Activated CD8-positive, alpha-beta memory T cell treated with anti-CD3 and anti-CD28 coated beads, Interleukin-2, amount 50 U/mL, for 1 hour (primary cell): Measurements from ENCODE around the gene FAM210B.
A peak's percentile ranks its signal among the peaks of the same experiment; 100 is the strongest.
"Not testable (repeated sequence)": the region's sequence is repeated elsewhere in the genome, so short reads cannot be mapped to it uniquely, and the experiment has no call there.

Source experiments
- DNase-seq: peaks from one replicate; pipeline ENCODE4 v3.0.0-alpha.2; 2020; ENCODE audit errors: extremely low read depth

The FAM210B gene

DNA sequence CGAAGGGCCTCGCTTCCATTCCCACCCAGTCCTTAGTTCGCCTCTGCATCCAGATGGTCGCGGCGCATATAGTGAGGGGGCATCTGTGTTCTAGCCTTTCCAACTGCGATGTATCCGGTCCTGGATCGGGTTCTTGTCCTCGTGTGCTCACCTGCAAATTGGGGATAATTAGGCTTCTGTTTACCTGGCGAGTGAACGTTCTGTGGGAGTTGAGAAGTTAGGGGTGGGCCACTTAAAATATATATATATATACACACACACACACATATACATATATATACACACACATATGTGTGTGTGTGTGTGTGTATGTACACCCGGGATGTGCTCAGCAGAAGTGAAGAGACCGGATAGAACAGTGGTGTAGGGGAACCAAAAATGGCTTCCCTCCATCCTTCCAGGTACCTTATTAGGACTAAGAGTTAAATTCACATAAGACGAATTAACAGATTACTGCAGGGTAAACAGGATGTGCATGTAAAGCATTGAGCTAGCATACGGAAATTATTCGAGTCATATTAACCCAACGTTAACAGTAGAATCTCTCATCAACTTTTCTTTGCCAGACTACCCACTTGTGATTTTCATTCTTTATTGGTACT is 34.2 kb downstream of the FAM210B start:
- no peak for DNase-seq

- DNase-seq: no peak
These were observed 34.9 kb downstream of the FAM210B start for GRCh38 chr20:56393653-56394052.

GRCh38 chr20:56395166-56395565 is 36.4 kb downstream of the FAM210B start:
- no peak for DNase-seq

DNA sequence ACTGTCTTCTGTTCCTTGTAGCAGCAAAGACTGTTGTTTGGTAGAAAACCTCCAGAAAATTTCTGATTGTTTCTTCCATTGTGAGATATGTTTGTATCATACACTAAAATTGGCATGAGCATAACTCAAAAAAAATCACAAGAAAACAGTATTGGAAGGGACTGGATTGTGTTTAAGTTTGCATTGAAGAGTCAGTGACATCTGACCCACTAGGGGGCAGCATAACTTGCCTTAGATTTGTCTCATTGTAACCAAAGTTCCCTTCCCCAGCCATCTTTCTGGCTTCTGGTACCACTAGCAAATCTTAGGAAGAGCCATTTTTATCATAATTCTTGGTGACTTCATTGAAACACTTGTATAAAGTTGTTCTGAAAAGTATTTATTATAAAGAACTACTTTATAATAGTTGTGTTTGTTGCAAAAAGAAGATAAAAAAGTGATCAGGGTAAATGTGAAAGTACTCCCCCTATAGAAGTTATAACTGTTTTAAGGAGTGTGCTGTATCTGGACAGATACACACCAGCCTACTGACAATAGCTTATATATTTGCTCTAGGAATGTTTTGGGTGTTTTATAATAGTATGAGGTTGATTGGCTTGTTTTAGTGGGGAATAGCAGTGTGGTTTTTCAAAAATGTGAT is 41.3 kb downstream of the FAM210B start:
- peak; percentile 59 for DNase-seq

DNA sequence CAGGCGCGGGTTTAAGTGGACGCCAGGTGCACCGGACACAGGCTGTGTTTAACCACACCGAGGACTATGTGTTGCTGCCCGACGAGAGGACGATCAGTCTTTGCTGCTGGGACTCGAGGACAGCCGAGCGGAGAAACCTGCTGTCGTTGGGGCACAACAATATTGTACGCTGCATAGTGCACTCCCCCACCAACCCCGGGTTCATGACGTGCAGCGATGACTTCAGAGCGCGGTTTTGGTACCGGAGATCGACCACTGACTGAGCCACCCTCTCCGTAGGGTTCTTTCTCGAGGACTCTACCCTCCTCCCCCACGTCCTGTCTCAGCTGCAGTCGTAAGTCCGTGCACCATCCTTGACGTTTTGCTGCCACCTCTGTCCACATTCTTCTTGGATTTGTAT is 44.7 kb downstream of the FAM210B start:
- no peak for DNase-seq

GRCh38 chr20:56405356-56405755 is 46.6 kb downstream of the FAM210B start:
- not testable (repeated sequence) for DNase-seq

GRCh38 chr20:56406910-56407309 is 48.1 kb downstream of the FAM210B start:
- DNase-seq: no peak

DNA sequence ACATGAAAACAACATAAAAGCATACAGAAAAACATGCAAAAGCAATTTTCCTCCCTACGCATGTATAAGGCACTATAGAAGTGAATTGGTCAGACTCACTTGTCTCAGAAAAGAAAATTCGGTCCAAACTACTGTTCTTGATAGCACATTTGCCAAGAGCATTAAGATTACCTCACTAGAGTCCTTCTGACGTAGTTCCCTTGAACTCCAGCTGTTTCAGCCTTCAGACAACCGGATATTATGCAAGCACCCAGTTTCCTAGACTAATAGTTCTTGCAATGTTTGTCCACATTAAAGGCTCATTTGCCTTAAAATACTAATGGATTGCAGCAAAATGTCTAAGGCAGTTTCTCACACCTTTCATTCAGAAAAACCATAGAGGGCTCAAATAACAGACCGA is 50.7 kb downstream of the FAM210B start:
- DNase-seq: no peak

GRCh38 chr20:56409956-56410355 is 51.2 kb downstream of the FAM210B start:
- no peak for DNase-seq

- DNase-seq: not testable (repeated sequence)
These were observed 52.5 kb downstream of the FAM210B start for GRCh38 chr20:56411287-56411686.

DNA sequence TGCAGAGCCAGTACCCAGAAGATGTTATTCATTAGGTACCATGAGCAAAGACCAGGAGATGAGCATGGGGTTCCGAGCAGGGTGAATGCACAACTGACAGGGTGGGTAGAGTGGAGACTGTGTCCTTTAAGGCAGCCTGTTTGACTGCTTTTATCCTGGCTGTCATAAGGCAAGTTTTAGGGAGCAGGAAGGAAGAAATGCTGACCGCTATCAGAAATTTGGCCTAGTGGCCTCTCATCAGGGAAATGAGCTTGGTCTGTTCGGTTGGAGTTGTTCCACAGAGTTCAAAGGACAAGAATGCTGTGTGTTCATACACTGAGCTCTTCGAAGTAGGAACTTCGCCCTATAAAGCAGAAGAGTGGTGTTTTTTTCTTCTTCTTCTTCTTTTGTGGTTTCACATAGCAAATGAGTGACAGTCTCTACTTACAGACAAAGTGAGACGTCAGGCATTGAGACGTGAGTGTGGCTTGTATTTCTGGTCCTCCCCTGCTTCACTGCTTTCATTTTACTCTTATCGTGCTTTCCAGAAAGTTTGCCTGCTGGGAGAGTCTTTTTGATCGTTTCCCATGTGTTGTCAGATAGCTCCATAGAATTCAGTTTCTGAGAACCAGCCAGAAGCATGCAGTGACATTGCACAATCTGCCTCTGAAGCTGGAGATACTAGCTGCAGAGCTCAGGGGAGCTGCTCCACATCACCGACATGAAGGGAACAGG is 53.1 kb downstream of the FAM210B start, which contains the start of gene CASS4:
CASS4 (plus strand) TSS at position 502 of the 714 bp plus-strand sequence; CDS start at position 701, 199 bp downstream.
- DNase-seq: no peak

DNA sequence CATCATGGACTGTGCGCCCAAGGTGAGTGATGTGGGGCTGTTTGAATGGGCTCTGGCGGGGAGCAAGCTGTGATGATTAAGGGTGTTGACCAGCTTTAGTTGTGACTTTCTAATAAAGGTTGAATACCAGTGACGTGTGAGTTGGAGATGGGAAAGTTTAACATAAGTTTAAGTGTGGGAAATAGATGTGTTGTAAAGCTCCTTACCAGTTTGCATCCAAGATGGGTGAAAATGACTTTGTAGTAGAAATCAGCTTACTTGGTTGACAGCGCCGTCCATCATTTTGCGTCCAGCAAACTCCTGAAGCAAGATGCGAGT is 53.7 kb downstream of the FAM210B start:
- DNase-seq: no peak

GRCh38 chr20:56412949-56413348 is 54.2 kb downstream of the FAM210B start:
- DNase-seq: no peak

GRCh38 chr20:56414842-56415765 is 56.3 kb downstream of the FAM210B start:
- no peak for DNase-seq

DNA sequence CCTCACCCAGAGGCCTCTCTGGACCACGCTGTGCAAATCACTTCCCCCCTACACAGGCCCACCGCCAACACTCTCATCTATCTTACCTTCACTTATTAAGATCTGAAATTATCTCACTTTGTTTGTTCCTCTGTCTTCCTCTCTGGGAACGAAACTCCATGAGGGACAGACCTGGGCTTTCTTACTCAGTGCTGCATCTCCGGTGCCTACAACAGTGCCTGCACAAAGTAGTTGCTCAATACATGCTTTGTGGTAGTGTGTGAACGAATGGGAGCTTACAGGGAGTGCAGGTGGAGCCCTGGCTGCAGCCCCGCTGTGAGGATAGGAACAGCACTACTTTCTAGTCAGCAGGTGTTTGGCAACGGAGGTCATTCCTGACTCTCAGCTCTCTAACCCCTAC is 58.6 kb downstream of the FAM210B start:
- no peak for DNase-seq

GRCh38 chr20:56417911-56418310 is 59.1 kb downstream of the FAM210B start:
- no peak for DNase-seq
